GM18909 (cell line): Measurements from ENCODE around the gene ZYG11B.
A peak's percentile ranks its signal among the peaks of the same experiment; 100 is the strongest.
"Not testable (repeated sequence)": the region's sequence is repeated elsewhere in the genome, so short reads cannot be mapped to it uniquely, and the experiment has no call there.

Experiments used
- ATAC-seq: cut with Tn5 transposase; IDR thresholded peaks from one replicate; pipeline ENCODE4 v1.9.1; 2021; ENCODE audit warnings: mild to moderate bottlenecking; ENCODE audit not compliant: unreplicated experiment, poor library complexity

The ZYG11B gene

DNA sequence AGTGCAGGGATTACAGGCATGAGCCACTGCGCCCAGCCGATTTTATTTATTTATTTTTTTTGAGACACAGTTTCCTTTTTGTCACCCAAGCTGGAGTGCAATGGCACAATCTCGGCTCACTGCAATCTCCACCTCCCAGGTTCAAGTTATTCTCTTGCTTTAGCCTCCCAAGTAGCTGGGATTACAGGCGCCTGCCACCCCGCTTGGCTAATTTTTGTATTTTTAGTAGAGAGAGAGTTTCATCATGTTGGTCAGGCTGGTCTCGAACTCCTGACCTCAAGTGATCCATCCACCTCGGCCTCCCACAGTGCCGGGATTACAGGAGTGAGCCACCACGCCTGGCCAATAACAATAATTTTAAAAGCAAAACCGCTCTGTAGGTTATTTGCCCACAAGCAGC lies 112.9 kb downstream of the ZYG11B start:
- ATAC-seq: not testable (repeated sequence)

DNA sequence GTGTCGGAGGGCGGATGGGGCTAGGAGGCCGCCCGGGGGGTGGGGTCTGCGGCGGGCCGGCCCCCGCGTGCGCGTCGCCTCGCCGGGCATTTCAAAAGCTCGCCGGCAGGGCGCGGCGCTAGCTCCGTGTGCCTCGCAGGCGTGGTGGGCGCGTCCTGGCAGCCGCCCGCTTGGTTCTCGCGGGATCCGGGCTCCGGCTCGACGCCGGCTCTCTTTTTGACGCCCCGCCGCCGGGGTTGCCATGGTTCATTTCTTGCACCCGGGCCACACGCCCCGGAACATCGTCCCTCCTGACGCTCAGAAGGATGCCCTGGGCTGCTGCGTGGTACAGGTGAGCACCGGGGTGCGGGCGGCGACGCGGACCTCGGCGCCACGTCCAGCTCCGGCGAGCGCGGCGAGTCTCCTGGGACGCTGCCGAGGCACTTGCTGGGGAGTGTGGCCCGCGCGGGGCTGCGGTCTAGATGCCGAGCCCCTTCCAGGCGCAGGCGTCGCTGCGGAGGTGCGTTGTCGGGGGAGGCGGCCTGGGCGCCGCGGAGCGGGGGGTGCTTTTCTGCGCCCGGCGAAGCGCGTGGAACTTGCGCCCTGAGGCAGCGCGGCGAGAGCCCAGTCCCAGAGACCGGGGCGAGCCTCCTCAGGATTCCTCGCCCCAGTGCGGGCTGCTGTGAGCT lies 116.5 kb downstream of the ZYG11B start, which contains the start of gene ZYG11A:
Gene ZYG11A, plus strand, starts transcription at position 118 of the 668 bp plus-strand sequence. Its CDS starts 124 bp downstream, at position 242.
- ATAC-seq: peak; percentile 82

DNA sequence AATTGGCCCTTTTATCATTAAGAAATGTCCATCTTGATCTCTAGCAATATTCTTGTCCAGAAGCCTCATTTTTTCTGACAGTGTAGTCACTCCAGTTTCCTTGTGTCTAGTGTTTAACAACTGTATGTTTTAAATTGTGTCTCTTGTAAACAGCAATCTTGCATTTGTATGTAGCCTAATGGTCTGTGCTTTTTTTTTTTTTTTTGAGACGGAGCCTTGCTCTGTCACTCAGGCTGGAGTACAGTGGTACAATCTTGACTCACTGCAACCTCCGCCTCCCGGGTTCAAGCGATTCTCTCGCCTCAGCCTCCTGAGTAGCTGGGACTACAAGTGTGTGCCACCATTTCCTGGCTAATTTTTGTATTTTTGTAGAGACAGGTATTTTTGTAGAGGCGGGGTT lies 118.9 kb downstream of the ZYG11B start:
- not testable (repeated sequence) for ATAC-seq

- ATAC-seq: no peak
Observed at GRCh38 chr1:52848423-52848822, 122.2 kb downstream of the ZYG11B start.

DNA sequence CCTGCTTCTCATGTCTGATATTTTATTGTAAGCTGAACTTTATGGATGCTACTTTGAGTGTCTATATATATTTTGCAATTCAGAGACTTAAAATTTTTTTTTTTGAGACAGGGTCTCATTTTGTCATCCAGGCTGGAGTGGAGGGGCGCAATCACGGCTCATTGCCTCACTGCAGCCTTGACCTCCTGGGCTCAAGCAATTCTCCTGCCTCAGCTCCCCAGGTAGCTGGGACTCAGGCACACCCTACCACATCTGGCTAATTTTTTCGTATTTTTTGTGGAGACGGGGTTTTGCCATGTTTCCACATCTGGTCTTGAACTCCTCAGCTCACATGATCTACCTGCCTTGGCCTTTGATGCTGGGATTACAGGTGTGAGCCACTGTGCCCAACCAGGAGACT lies 124.7 kb downstream of the ZYG11B start:
- ATAC-seq: no peak

DNA sequence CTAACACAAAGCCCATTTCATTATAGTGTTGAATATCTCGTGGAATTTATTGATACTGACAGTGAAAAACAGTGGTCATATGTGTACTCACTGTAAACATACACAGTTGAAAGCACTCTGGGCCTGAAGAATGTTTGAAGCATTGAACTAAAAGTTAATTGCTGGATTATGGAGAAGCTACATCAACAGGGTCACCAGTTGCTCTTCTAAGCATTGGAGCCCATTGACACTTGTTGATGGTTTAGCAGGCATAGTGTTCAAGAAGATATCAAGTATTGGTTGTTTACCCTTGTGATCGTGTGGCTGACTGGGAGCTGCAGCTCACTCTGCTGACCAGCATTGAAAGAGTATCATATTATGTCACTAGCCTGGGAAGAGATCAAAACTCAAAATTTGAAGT lies 126.6 kb downstream of the ZYG11B start:
- no peak for ATAC-seq

GRCh38 chr1:52855584-52855983 lies 129.3 kb downstream of the ZYG11B start:
- ATAC-seq: no peak

DNA sequence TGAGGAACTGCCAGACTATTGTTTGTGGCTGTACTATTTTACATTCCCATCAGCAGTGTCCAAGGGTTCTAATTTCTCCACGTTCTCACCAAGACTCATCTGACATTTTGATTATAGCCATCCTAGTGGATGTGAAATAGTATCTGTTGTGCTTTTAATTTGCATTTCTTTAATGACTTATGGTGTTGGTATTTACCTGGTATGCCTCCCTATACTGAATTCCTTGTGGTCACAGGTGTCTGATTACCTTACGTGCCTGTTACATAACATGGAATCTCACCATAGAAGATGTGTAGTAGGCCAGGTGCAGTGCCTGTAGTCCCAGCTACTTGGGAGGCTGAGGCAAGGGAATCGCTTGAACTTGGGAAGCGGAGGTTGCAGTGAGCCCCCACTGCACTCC lies 129.8 kb downstream of the ZYG11B start:
- ATAC-seq: no peak

DNA sequence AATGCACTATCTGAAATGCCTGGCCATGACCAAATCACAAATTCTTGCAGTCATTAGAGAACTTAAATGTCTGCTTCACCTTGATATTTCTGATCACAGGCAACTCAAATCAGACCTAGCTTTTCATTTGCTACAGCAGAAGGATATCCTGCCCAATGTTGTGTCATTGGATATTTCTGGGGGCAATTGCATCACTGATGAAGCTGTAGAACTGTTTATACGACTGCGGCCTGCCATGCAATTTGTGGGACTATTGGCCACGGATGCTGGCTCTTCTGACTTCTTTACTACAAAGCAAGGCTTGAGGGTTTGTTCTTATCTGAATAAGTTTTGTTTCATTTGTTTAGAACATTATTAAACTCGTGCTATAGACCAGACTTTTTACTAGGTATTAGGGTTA lies 131.2 kb downstream of the ZYG11B start:
- ATAC-seq: no peak

DNA sequence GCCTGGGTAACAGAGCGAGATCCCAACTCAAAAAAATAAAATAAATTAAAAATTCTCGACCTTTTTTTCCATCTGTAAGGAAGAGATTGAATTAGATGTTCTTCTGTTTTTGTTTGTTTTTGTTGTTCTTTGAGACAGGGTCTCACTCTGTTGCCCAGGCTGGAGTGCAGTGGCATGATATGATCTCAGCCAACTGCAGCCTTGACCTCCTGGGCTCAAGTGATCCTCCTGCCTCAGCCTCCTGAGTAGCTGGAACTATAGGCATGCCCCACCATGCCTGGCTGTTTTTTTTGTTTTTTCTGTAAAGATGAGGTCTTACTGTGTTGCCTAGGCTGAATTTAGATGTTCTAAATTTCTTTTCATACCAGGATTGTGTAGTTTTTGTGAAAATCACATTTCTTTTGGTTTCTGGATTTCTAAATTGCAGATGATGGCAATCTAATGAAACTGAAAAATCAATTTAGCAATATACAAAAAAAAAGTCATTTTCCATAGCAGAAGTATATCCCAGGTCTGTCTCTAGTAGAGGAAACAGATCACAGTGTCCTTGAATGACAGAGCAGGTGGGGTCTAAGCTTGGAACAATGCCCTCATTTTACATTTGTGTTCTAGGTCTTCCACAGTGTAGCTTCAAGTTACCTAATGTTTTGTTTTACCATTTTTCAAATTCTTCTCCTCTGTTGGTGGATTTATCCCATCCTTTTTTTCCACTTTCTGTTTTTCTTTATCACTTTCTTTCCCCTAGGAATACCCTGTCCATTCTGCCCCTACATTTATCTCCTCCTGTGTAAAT lies 136.6 kb downstream of the ZYG11B start:
- no peak for ATAC-seq

GRCh38 chr1:52867087-52867863 lies 141.0 kb downstream of the ZYG11B start:
- ATAC-seq: peak; percentile 84

GRCh38 chr1:52869727-52870126 lies 143.5 kb downstream of the ZYG11B start:
- not testable (repeated sequence) for ATAC-seq

DNA sequence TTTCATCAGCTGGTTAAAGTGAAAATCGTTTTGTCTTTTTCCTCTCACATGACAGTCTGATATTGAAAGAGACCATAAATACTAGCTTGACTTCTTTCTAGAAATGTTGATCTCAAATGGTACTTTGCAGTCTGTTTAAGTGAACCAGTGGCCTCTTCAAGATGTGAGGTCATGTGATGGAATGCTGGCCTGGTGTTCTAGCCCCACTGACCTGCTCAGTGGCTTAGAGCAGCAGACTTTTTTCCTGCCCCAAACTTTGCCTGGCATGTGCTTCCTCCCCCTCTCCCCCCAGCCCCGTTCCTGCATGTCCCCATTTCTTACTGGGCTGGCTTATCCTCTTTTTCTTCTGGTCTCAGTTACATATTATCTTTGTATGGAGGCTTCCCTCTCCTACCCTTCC lies 150.6 kb downstream of the ZYG11B start:
- no peak for ATAC-seq
